B cell (primary cell): Measurements from ENCODE around the gene TMEM26. TPM values are rescaled to one million over a fixed set of nuclear protein-coding genes. Genes with fewer than 3 reads are reported as not detected.

Experiments used
- ATAC-seq: fragments of 200-7000 bp; cut with Tn5 transposase; one replicate; pipeline ENCODE4 v1.10.0; 2021; ENCODE audit warnings: low read depth, mild to moderate bottlenecking, moderate number of reproducible peaks, moderate library complexity
- CTCF ChIA-PET: fragments of 350-600 bp; sonication (Branson Sonifier 250); formaldehyde crosslinking; loops from one replicate; lab custom pipeline; 2021; ENCODE audit warnings: antibody characterized with exemption, inconsistent platforms; lab: Charles Lee
- POLR2A ChIA-PET: fragments of 350-600 bp; sonication (Branson Sonifier 250); formaldehyde crosslinking; loops from one replicate; lab custom pipeline; 2021; ENCODE audit warnings: antibody characterized with exemption; lab: Charles Lee
- DNase-seq: peaks from one replicate; pipeline ENCODE4 v3.0.0; 2013
- H2AFZ ChIP-seq: 2 replicates; pipeline ENCODE4 v1.6.1; 2012; ENCODE audit warnings: mild to moderate bottlenecking, low read depth, low read length; ENCODE audit not compliant: insufficient read depth, poor library complexity, severe bottlenecking
- H3K27ac ChIP-seq, 2 donors: 1 replicate in 1 of 2; 2 replicates in 1 of 2; pipeline ENCODE4 v1.5.1; 2012 to 2013; ENCODE audit warnings: low read length in 2 of 2, mild to moderate bottlenecking in 2 of 2, moderate library complexity in 1 of 2
- H3K27me3 ChIP-seq, 4 experiments: fragments of 200-600 bp in 1 of 4; sonication (generic) in 1 of 4; replicated peaks in 1 of 4; 1 replicate in 2 of 4; 2 replicates in 2 of 4; pipeline versions ENCODE4 v1.6.1 to v1.7.0; 2013 to 2016; ENCODE audit warnings: low read length in 3 of 4, mild to moderate bottlenecking in 2 of 4, mixed read lengths in 1 of 4, moderate library complexity in 1 of 4; ENCODE audit not compliant: insufficient read depth in 4 of 4, control insufficient read depth in 3 of 4; ENCODE audit errors: control extremely low read depth in 1 of 4
- H3K36me3 ChIP-seq, 2 experiments: replicated peaks in 1 of 2; 1 replicate in 1 of 2; 2 replicates in 1 of 2; pipeline versions ENCODE4 v1.6.1 to v1.7.1; 2013; ENCODE audit warnings: low read length in 1 of 2; ENCODE audit not compliant: insufficient read depth in 2 of 2, control insufficient read depth in 1 of 2; ENCODE audit errors: control extremely low read depth in 1 of 2, extremely low read depth in 1 of 2
- H3K4me1 ChIP-seq, 2 donors: fragments of 200-600 bp in 1 of 2; sonication (generic) in 1 of 2; 1 replicate in 1 of 2; 2 replicates in 1 of 2; pipeline versions ENCODE4 v1.5.1 to v1.6.1; 2013 to 2017; ENCODE audit warnings: low read length in 2 of 2; ENCODE audit not compliant: control insufficient read depth in 2 of 2, insufficient read depth in 2 of 2
- H3K4me2 ChIP-seq: replicated peaks from 2 replicates; pipeline ENCODE3; 2012; ENCODE audit warnings: mild to moderate bottlenecking, low read depth, low read length; ENCODE audit not compliant: poor library complexity, severe bottlenecking
- H3K4me3 ChIP-seq, 5 experiments: fragments of 200-600 bp in 1 of 5; sonication (generic) in 1 of 5; 1 replicate in 3 of 5; 2 replicates in 2 of 5; pipeline versions ENCODE4 v1.5.1 to v1.7.0; 2011 to 2016; ENCODE audit warnings: low read length in 4 of 5, mild to moderate bottlenecking in 4 of 5, low read depth in 2 of 5, control low read depth in 1 of 5, moderate library complexity in 1 of 5; ENCODE audit not compliant: insufficient read depth in 1 of 5; ENCODE audit errors: control extremely low read depth in 1 of 5, extremely low read depth in 1 of 5
- H3K79me2 ChIP-seq: fragments of 200-600 bp; sonication (generic); one replicate; pipeline ENCODE4 v1.6.0; 2016; ENCODE audit warnings: low read length; ENCODE audit not compliant: control insufficient read depth, insufficient read depth
- H3K9ac ChIP-seq: fragments of 200-600 bp; sonication (generic); 2 replicates; pipeline ENCODE4 v1.6.1; 2017; ENCODE audit warnings: mild to moderate bottlenecking, low read length, moderate library complexity
- H3K9me3 ChIP-seq, 3 donors: one replicate each; pipeline versions ENCODE4 v1.6.1 to v1.7.1; 2013; ENCODE audit warnings: low read length in 2 of 3; ENCODE audit not compliant: control insufficient read depth in 2 of 3, insufficient read depth in 1 of 3; ENCODE audit errors: control extremely low read depth in 1 of 3
- H4K20me1 ChIP-seq: 2 replicates; pipeline ENCODE4 v1.6.0; 2012; ENCODE audit warnings: mild to moderate bottlenecking, low read length; ENCODE audit not compliant: insufficient read depth, control insufficient read depth, poor library complexity, severe bottlenecking
- H3K27ac Mint-ChIP-seq: one replicate; pipeline ENCODE4 v1.8.0; 2021; ENCODE audit warnings: mixed read lengths
- H3K27me3 Mint-ChIP-seq: one replicate; pipeline ENCODE4 v1.8.0; 2021; ENCODE audit warnings: mixed read lengths
- H3K4me1 Mint-ChIP-seq: one replicate; pipeline ENCODE4 v1.8.0; 2021; ENCODE audit warnings: mixed read lengths
- H3K4me3 Mint-ChIP-seq: one replicate; pipeline ENCODE4 v1.8.0; 2021; ENCODE audit warnings: mixed read lengths
- H3K9me3 Mint-ChIP-seq: one replicate; pipeline ENCODE4 v1.8.0; 2022; ENCODE audit warnings: mixed read lengths; ENCODE audit not compliant: insufficient read depth
- CTCF ChIP-seq: fragments of 200-600 bp; IDR thresholded peaks from one replicate; pipeline ENCODE4 v1.8.0; 2022; ENCODE audit warnings: antibody characterized with exemption, mild to moderate bottlenecking
- EZH2 ChIP-seq: IDR thresholded peaks from 2 replicates; pipeline ENCODE4 v1.6.1; 2012; ENCODE audit warnings: borderline replicate concordance, low read depth, mild to moderate bottlenecking, moderate library complexity, low read length; ENCODE audit not compliant: insufficient read depth, poor library complexity, severe bottlenecking
- WGBS: methylation state at CpG from one replicate; pipeline ENCODE4 v1.1.5; 2013; ENCODE audit warnings: missing lambda C conversion rate; ENCODE audit not compliant: insufficient coverage; 5-methylcytosine and 5-hydroxymethylcytosine counted together
- intact Hi-C: fragments of 100-400 bp; cut with micrococcal nuclease; formaldehyde crosslinking; loops from one replicate; pipeline ENCODE4 v1.10.0; 2022
- polyA plus RNA-seq: library from polyadenylated mRNA; depleted of rRNA; stranded (reverse); fragments of >200 nt; gene quantifications from 2 replicates; pipeline ENCODE4 v1.2.3, GENCODE V29; 2012
- total RNA-seq, 2 donors: library from RNA; stranded (reverse); fragments of 120-200 nt in 1 of 2; gene quantifications; 1 replicate in 1 of 2; 2 replicates in 1 of 2; pipeline versions ENCODE4 v1.2.3 to v1.2.4, GENCODE V29; 2013 to 2022

The TMEM26 gene
- total and polyA plus RNA-seq, 2 donors (not counting 1 experiment from before 2014, with no cell fraction given), result not detected

DNA sequence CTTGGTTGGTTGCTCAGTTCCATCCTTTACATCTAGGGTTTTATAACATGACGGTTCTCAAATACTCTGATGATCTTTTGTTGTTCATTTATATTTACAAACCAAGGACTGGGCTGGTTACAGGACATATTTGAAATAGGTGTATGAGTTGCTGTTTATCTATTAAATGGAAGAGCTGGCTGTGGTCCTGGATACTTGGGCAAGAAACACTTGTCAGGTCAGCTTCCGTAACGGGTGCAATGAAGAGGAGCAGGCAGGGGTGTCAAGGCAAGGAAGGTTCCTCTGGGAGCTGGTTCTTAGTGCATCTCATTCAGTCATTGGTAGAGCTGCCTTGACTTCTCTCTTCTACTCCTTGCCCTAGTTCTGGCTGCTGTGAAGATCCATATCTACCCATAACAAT is 4.8 kb upstream of the TMEM26 start:
- no peak overlapping the region for H2AFZ ChIP-seq
- DNase-seq, result no peak
- H3K4me3 Mint-ChIP-seq, result no peak overlapping the region
- peaks cover 0 to under 1% (median 0%) of the 10 kb centered on the region in 3 donors for H3K9me3 ChIP-seq
- H3K36me3 ChIP-seq, result no peaks in the 10 kb centered on the region
- H4K20me1 ChIP-seq, result no peaks in the 10 kb centered on the region
- H3K27me3 Mint-ChIP-seq, result peaks cover 32% of the 10 kb centered on the region
- no peak for ATAC-seq
- intact Hi-C loops, result no loop called here
- no peak overlapping the region for H3K4me3 ChIP-seq
- no peak overlapping the region for H3K4me2 ChIP-seq
- ChIA-PET CTCF (no interaction called here), POLR2A (no interaction called here)
- H3K27me3 ChIP-seq, result peaks cover 0 to 7% (median 6%) of the 10 kb centered on the region in 4 experiments
- WGBS, result 94% methylated on average over 2 of the region's 3 CpGs
- no peaks in the 10 kb centered on the region for H3K79me2 ChIP-seq
- no peak overlapping the region for H3K9ac ChIP-seq
- no peak overlapping the region for H3K27ac Mint-ChIP-seq
- no peak overlapping the region for H3K27ac ChIP-seq
- peaks cover under 1 to 4% of the 10 kb centered on the region in 2 donors for H3K4me1 ChIP-seq
- no peaks in the 10 kb centered on the region for H3K9me3 Mint-ChIP-seq
- TF ChIP-seq EZH2 (no peak), CTCF (no peak)
- no peaks in the 10 kb centered on the region for H3K4me1 Mint-ChIP-seq

- Mint-ChIP-seq H3K4me3 (no peak overlapping the region), H3K9me3 (no peaks in the 10 kb centered on the region)
- WGBS, result 73% methylated on average over 3 of the region's 4 CpGs
These were observed 3.1 kb upstream of the TMEM26 start for GRCh38 chr10:61456095-61456789.

More at GRCh38 chr10:61456095-61456789, 3.1 kb upstream of the TMEM26 start:
- H3K4me3 ChIP-seq, result no peak overlapping the region
- Mint-ChIP-seq H3K27me3 (peaks cover 49% of the 10 kb centered on the region), H3K27ac (no peak overlapping the region), H3K4me1 (peaks cover 10% of the 10 kb centered on the region)
- no peak overlapping the region for H2AFZ ChIP-seq
- DNase-seq, result no peak
- no peak overlapping the region for H3K27ac ChIP-seq
- H3K4me2 ChIP-seq, result no peak overlapping the region
- H3K9ac ChIP-seq, result no peak overlapping the region
- peaks cover 0 to 19% (median 12%) of the 10 kb centered on the region in 4 experiments for H3K27me3 ChIP-seq
- H4K20me1 ChIP-seq, result no peaks in the 10 kb centered on the region
- intact Hi-C loops, result no loop called here
- no peak for ATAC-seq
- no peak for TF ChIP-seq CTCF
- TF ChIP-seq EZH2, result no peak
- ChIA-PET CTCF (no interaction called here), POLR2A (no interaction called here)
- no peaks in the 10 kb centered on the region for H3K36me3 ChIP-seq
- no peaks in the 10 kb centered on the region for H3K79me2 ChIP-seq
- peaks cover 0 to 8% (median 0%) of the 10 kb centered on the region in 3 donors for H3K9me3 ChIP-seq
- peaks cover 9 to 13% of the 10 kb centered on the region in 2 donors for H3K4me1 ChIP-seq
